GM23338 (cell line): ENCODE data around the gene SRCAP.

Experiments
- EZH2phosphoT487 ChIP-seq: fragments of 200-600 bp; sonication (generic); IDR thresholded peaks from one replicate; pipeline ENCODE4 v1.8.1; 2018; ENCODE audit warnings: antibody characterized with exemption; ENCODE audit not compliant: unreplicated experiment
- TF ChIP-seq, protein P1 (sequence below), 2 experiments: fragments of 200-600 bp in 1 of 2; sonication (generic) in 1 of 2; conservative IDR thresholded peaks; 2 replicates each; pipeline versions ENCODE4 v1.5.1 to v1.6.1; 2016 to 2017; ENCODE audit warnings: antibody characterized with exemption in 2 of 2, low read depth in 2 of 2, mild to moderate bottlenecking in 2 of 2, moderate library complexity in 1 of 2
- TF ChIP-seq, protein P2 (sequence below): IDR thresholded peaks from one replicate; pipeline ENCODE4 v1.6.1; 2018; ENCODE audit warnings: antibody characterized with exemption; ENCODE audit not compliant: unreplicated experiment

GRCh38 chr16:30775392-30776188, 76.6 kb downstream of the SRCAP start:
- TF ChIP-seq, protein P1, sequence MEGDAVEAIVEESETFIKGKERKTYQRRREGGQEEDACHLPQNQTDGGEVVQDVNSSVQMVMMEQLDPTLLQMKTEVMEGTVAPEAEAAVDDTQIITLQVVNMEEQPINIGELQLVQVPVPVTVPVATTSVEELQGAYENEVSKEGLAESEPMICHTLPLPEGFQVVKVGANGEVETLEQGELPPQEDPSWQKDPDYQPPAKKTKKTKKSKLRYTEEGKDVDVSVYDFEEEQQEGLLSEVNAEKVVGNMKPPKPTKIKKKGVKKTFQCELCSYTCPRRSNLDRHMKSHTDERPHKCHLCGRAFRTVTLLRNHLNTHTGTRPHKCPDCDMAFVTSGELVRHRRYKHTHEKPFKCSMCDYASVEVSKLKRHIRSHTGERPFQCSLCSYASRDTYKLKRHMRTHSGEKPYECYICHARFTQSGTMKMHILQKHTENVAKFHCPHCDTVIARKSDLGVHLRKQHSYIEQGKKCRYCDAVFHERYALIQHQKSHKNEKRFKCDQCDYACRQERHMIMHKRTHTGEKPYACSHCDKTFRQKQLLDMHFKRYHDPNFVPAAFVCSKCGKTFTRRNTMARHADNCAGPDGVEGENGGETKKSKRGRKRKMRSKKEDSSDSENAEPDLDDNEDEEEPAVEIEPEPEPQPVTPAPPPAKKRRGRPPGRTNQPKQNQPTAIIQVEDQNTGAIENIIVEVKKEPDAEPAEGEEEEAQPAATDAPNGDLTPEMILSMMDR (conservative IDR thresholded peaks at IDR 0.05; ENCODE audit: low read depth in 2 of 2): no peak
- no peak for TF ChIP-seq EZH2phosphoT487
- TF ChIP-seq, protein P2, sequence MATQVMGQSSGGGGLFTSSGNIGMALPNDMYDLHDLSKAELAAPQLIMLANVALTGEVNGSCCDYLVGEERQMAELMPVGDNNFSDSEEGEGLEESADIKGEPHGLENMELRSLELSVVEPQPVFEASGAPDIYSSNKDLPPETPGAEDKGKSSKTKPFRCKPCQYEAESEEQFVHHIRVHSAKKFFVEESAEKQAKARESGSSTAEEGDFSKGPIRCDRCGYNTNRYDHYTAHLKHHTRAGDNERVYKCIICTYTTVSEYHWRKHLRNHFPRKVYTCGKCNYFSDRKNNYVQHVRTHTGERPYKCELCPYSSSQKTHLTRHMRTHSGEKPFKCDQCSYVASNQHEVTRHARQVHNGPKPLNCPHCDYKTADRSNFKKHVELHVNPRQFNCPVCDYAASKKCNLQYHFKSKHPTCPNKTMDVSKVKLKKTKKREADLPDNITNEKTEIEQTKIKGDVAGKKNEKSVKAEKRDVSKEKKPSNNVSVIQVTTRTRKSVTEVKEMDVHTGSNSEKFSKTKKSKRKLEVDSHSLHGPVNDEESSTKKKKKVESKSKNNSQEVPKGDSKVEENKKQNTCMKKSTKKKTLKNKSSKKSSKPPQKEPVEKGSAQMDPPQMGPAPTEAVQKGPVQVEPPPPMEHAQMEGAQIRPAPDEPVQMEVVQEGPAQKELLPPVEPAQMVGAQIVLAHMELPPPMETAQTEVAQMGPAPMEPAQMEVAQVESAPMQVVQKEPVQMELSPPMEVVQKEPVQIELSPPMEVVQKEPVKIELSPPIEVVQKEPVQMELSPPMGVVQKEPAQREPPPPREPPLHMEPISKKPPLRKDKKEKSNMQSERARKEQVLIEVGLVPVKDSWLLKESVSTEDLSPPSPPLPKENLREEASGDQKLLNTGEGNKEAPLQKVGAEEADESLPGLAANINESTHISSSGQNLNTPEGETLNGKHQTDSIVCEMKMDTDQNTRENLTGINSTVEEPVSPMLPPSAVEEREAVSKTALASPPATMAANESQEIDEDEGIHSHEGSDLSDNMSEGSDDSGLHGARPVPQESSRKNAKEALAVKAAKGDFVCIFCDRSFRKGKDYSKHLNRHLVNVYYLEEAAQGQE: no peak
